HL-60 (cell line): ENCODE results near the gene ZP1.

ENCODE experiments used
- DNase-seq, 2 experiments: peaks; one replicate each; pipeline ENCODE4 v3.0.0-alpha.2; 2010 to 2020; ENCODE audit warnings: low read depth in 1 of 2, low spot score in 1 of 2
- H3K27ac ChIP-seq: fragments of 250-450 bp; sonication (Bioruptor Pico); replicated peaks from 2 replicates; pipeline ENCODE4 v1.5.1; 2020; ENCODE audit warnings: mild to moderate bottlenecking, moderate library complexity
- H3K27me3 ChIP-seq: fragments of 250-450 bp; sonication (Bioruptor Pico); 2 replicates; pipeline ENCODE4 v1.5.1; 2021; ENCODE audit warnings: mild to moderate bottlenecking, moderate library complexity; ENCODE audit not compliant: insufficient read depth, poor library complexity, severe bottlenecking
- H3K4me3 ChIP-seq: replicated peaks from 2 replicates; pipeline ENCODE4 v1.5.1; 2011; ENCODE audit warnings: mild to moderate bottlenecking, control low read depth, low read length; ENCODE audit not compliant: insufficient read depth
- GABPA ChIP-seq: IDR thresholded peaks from 2 replicates; pipeline ENCODE4 v1.6.1; 2012; ENCODE audit warnings: low read depth
- POLR2AphosphoS5 ChIP-seq: IDR thresholded peaks from 2 replicates; pipeline ENCODE4 v1.6.1; 2012; ENCODE audit warnings: low read depth
- SPI1 ChIP-seq: IDR thresholded peaks from 2 replicates; pipeline ENCODE4 v1.6.1; 2012; ENCODE audit warnings: low read depth, mild to moderate bottlenecking, borderline replicate concordance
- TF ChIP-seq, protein P1 (sequence below): IDR thresholded peaks from one replicate; pipeline ENCODE4 v1.5.1; 2011; ENCODE audit warnings: low read length, control low read depth, inconsistent platforms; ENCODE audit not compliant: insufficient read depth
- TF ChIP-seq, protein P2 (sequence below): IDR thresholded peaks from 2 replicates; pipeline ENCODE4 v1.6.1; 2012; ENCODE audit warnings: low read depth; ENCODE audit not compliant: insufficient replicate concordance

The ZP1 gene

DNA sequence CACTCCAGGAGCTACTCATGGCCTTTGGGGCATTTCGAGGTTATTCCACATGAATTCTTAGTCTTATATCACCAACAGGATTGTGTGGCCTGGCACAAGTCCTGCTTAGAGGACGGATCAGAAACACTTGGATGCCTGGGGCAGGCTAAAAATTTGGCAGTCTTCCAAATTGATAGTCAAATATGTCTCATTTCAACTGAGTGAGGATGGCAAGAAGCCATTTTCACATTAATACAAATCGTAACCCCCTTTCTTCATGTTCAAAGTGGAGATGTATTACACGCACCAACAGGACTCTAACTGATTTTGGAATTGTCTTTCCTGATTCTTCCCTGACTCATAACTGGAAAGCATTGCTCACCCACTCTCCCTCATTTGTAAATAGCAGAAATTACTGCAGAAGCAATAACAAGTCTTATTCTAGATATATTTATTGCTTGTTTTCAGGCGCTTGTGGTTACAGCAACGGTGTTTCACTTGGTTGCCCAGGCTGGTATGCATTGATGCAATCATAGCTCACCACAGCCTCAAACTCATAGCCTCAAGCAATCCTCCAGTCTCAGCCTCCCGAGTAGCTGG lies 35.8 kb upstream of the ZP1 start:
- Histone ChIP-seq H3K27ac (no peak overlapping the region), H3K27me3 (no peaks in the 10 kb centered on the region), H3K4me3 (no peak overlapping the region)
- TF ChIP-seq GABPA (no peak), POLR2AphosphoS5 (no peak), SPI1 (no peak)
- TF ChIP-seq, protein P1, sequence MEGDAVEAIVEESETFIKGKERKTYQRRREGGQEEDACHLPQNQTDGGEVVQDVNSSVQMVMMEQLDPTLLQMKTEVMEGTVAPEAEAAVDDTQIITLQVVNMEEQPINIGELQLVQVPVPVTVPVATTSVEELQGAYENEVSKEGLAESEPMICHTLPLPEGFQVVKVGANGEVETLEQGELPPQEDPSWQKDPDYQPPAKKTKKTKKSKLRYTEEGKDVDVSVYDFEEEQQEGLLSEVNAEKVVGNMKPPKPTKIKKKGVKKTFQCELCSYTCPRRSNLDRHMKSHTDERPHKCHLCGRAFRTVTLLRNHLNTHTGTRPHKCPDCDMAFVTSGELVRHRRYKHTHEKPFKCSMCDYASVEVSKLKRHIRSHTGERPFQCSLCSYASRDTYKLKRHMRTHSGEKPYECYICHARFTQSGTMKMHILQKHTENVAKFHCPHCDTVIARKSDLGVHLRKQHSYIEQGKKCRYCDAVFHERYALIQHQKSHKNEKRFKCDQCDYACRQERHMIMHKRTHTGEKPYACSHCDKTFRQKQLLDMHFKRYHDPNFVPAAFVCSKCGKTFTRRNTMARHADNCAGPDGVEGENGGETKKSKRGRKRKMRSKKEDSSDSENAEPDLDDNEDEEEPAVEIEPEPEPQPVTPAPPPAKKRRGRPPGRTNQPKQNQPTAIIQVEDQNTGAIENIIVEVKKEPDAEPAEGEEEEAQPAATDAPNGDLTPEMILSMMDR, result no peak
- TF ChIP-seq, protein P2, sequence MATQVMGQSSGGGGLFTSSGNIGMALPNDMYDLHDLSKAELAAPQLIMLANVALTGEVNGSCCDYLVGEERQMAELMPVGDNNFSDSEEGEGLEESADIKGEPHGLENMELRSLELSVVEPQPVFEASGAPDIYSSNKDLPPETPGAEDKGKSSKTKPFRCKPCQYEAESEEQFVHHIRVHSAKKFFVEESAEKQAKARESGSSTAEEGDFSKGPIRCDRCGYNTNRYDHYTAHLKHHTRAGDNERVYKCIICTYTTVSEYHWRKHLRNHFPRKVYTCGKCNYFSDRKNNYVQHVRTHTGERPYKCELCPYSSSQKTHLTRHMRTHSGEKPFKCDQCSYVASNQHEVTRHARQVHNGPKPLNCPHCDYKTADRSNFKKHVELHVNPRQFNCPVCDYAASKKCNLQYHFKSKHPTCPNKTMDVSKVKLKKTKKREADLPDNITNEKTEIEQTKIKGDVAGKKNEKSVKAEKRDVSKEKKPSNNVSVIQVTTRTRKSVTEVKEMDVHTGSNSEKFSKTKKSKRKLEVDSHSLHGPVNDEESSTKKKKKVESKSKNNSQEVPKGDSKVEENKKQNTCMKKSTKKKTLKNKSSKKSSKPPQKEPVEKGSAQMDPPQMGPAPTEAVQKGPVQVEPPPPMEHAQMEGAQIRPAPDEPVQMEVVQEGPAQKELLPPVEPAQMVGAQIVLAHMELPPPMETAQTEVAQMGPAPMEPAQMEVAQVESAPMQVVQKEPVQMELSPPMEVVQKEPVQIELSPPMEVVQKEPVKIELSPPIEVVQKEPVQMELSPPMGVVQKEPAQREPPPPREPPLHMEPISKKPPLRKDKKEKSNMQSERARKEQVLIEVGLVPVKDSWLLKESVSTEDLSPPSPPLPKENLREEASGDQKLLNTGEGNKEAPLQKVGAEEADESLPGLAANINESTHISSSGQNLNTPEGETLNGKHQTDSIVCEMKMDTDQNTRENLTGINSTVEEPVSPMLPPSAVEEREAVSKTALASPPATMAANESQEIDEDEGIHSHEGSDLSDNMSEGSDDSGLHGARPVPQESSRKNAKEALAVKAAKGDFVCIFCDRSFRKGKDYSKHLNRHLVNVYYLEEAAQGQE, result no peak
- DNase-seq, result no peak

DNA sequence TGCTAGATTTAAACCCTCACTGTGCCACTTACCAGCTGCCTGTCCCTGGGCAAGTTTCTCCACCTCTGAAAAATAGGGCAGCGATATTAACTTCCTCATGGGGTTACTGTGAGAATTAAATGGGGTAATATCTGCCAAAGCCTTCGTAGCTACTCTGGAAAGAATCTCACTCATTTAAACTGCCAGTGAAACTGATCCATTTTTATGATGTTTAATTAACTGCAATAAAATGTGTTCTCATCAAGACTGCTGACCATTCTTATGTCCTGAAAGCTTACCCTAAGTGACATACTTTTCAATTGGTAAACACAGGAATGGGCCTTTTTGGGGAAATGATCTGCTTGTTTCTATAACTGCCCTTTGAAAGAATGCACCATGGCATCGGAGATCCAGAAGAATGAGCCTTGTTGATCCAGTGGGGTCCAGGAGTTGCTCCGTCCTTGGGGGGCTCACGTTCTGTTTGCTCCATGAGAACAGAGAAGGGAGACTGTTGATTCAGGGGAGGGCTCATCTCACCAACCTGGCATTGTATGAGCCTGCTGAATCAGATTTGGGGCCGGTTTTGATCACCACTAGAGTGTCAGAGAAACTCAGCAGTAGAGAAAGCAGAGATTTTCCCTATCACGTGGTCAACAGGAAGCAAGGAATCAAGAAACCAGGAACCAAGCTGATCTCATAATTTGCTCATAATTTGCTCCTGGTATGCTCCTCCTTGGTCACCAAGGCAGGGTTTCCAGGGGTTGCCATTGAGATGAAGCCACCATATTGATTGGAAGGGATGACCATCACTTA lies 32.4 kb upstream of the ZP1 start:
- no peaks in the 10 kb centered on the region for H3K27me3 ChIP-seq
- TF ChIP-seq POLR2AphosphoS5 (no peak), SPI1 (no peak), GABPA (no peak)
- TF ChIP-seq, protein P2, result no peak
- TF ChIP-seq, protein P1, result no peak
- H3K27ac ChIP-seq, result no peak overlapping the region
- no peak overlapping the region for H3K4me3 ChIP-seq
- no peak for DNase-seq

DNA sequence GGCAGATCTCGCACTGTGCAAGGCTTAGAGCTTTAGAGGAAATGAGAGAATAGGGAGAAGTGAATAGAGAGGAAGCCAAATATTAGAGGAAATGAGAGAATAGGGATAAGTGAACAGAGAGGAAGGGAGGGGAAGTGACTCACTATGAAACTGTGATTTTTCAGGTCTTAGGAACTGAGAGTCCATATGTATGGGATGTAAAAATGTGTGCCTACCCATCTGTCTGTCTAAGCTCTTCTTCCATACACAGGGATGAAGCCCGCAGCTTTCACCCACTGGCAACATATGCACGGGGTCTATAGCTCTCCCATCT lies 31.9 kb upstream of the ZP1 start:
- DNase-seq, result no peak
- no peak overlapping the region for H3K4me3 ChIP-seq
- TF ChIP-seq SPI1 (no peak), POLR2AphosphoS5 (no peak), GABPA (no peak)
- TF ChIP-seq, protein P1, result no peak
- TF ChIP-seq, protein P2, result no peak
- H3K27me3 ChIP-seq, result no peaks in the 10 kb centered on the region
- no peak overlapping the region for H3K27ac ChIP-seq
